NCI-H510A (cell line): Measurements from ENCODE around the gene SIGLEC1.

Source experiments
- DNase-seq: peaks from one replicate; lab custom pipeline; 2025; lab: John Stamatoyannopoulos, UW

SIGLEC1 gene

GRCh38 chr20:3744806-3745685 lies 32.6 kb upstream of the SIGLEC1 start:
- no peak for DNase-seq

GRCh38 chr20:3744037-3744436 lies 31.6 kb upstream of the SIGLEC1 start:
- DNase-seq = no peak

GRCh38 chr20:3743251-3743650 lies 30.9 kb upstream of the SIGLEC1 start:
- DNase-seq = no peak

- DNase-seq = no peak
Observed at GRCh38 chr20:3741836-3742458, 29.5 kb upstream of the SIGLEC1 start.

GRCh38 chr20:3740615-3741301 lies 28.4 kb upstream of the SIGLEC1 start:
- no peak for DNase-seq

GRCh38 chr20:3739926-3740451 lies 27.6 kb upstream of the SIGLEC1 start:
- no peak for DNase-seq

GRCh38 chr20:3739054-3739925 lies 26.9 kb upstream of the SIGLEC1 start:
- no peak for DNase-seq

GRCh38 chr20:3738111-3739053 lies 26.0 kb upstream of the SIGLEC1 start:
- no peak for DNase-seq

GRCh38 chr20:3735768-3736167 lies 23.4 kb upstream of the SIGLEC1 start:
- no peak for DNase-seq

GRCh38 chr20:3734111-3734843 lies 21.9 kb upstream of the SIGLEC1 start:
- no peak for DNase-seq

- DNase-seq = no peak
Observed at GRCh38 chr20:3733119-3733995, 21.0 kb upstream of the SIGLEC1 start.

GRCh38 chr20:3732327-3733118 lies 20.1 kb upstream of the SIGLEC1 start, which contains the start of gene HSPA12B:
HSPA12B (plus strand) TSS chr20:3732685; CDS start chr20:3738675, 5,990 bp downstream.
- no peak for DNase-seq

- DNase-seq = no peak
Observed at GRCh38 chr20:3731944-3732326, 19.5 kb upstream of the SIGLEC1 start.

- no peak for DNase-seq
Observed at GRCh38 chr20:3730803-3731672, 18.6 kb upstream of the SIGLEC1 start.

- no peak for DNase-seq
Observed at GRCh38 chr20:3729811-3730540, 17.6 kb upstream of the SIGLEC1 start.

GRCh38 chr20:3729378-3729777 lies 17.0 kb upstream of the SIGLEC1 start:
- DNase-seq = no peak
